T-cell (primary cell): ENCODE measurements around the gene PLAAT5. TPM values are rescaled to one million over a fixed set of nuclear protein-coding genes. Genes with fewer than 3 reads are reported as not detected.

ENCODE experiments used
- ATAC-seq, 4 experiments: fragments of 200-7000 bp in 3 of 4; fragments of 150-1000 bp in 1 of 4; cut with Tn5 transposase; replicated peaks in 1 of 4; 1 replicate in 3 of 4; 2 replicates in 1 of 4; pipeline ENCODE4 v1.10.0; 2021; ENCODE audit warnings: moderate library complexity in 3 of 4, mild to moderate bottlenecking in 2 of 4, moderate number of reproducible peaks in 1 of 4
- CTCF ChIA-PET, 2 donors: fragments of 300-600 bp; sonication (Branson Sonifier 250); formaldehyde crosslinking; loops; one replicate each; lab custom pipeline; 2022; ENCODE audit warnings: antibody characterized with exemption in 2 of 2; lab: Charles Lee
- POLR2A ChIA-PET, 2 donors: fragments of 300-600 bp; sonication (Branson Sonifier 250); formaldehyde crosslinking; loops; one replicate each; lab custom pipeline; 2022; ENCODE audit warnings: antibody characterized with exemption in 2 of 2; lab: Charles Lee
- DNase-seq, 35 experiments: peaks; one replicate each; pipeline versions ENCODE4 v3.0.0 to v3.0.0-alpha.2; 2013 to 2023
- H3K27ac ChIP-seq: one replicate; pipeline ENCODE4 v1.5.1; 2013; ENCODE audit warnings: low read length
- H3K27me3 ChIP-seq, 2 experiments: replicated peaks in 1 of 2; 1 replicate in 1 of 2; 2 replicates in 1 of 2; pipeline versions ENCODE4 v1.6.1 to v1.7.0; 2013; ENCODE audit warnings: low read length in 1 of 2, mixed read lengths in 1 of 2; ENCODE audit not compliant: control insufficient read depth in 2 of 2, insufficient read depth in 2 of 2; ENCODE audit errors: extremely low read depth in 1 of 2
- H3K36me3 ChIP-seq, 2 donors: 1 replicate in 1 of 2; 2 replicates in 1 of 2; pipeline versions ENCODE4 v1.6.1 to v1.7.0; 2013; ENCODE audit warnings: low read length in 1 of 2; ENCODE audit not compliant: control insufficient read depth in 2 of 2, insufficient read depth in 1 of 2; ENCODE audit errors: extremely low read depth in 1 of 2
- H3K4me1 ChIP-seq, 2 experiments: 1 replicate in 1 of 2; 2 replicates in 1 of 2; pipeline versions ENCODE4 v1.6.1 to v1.7.0; 2013; ENCODE audit warnings: low read length in 2 of 2, mixed read lengths in 1 of 2; ENCODE audit not compliant: insufficient read depth in 2 of 2, control insufficient read depth in 1 of 2; ENCODE audit errors: extremely low read depth in 1 of 2
- H3K4me3 ChIP-seq, 2 donors: 1 replicate in 1 of 2; 2 replicates in 1 of 2; pipeline versions ENCODE4 v1.5.1 to v1.7.0; 2013; ENCODE audit warnings: mild to moderate bottlenecking in 2 of 2, low read length in 1 of 2, moderate library complexity in 1 of 2; ENCODE audit not compliant: control insufficient read depth in 1 of 2; ENCODE audit errors: extremely low read depth in 1 of 2
- H3K9me3 ChIP-seq: 2 replicates; pipeline ENCODE4 v1.7.0; 2013
- H3K27ac Mint-ChIP-seq, 2 donors: one replicate each; pipeline ENCODE4 v1.8.0; 2020 to 2021; ENCODE audit warnings: mild to moderate bottlenecking in 2 of 2, mixed read lengths in 2 of 2
- H3K27me3 Mint-ChIP-seq, 2 donors: one replicate each; pipeline ENCODE4 v1.8.0; 2021 to 2022; ENCODE audit warnings: mixed read lengths in 2 of 2
- H3K36me3 Mint-ChIP-seq: one replicate; pipeline ENCODE4 v1.8.0; 2021; ENCODE audit warnings: mixed read lengths
- H3K4me1 Mint-ChIP-seq, 3 donors: one replicate each; pipeline ENCODE4 v1.8.0; 2020 to 2022; ENCODE audit warnings: mixed read lengths in 3 of 3, mild to moderate bottlenecking in 1 of 3
- H3K4me3 Mint-ChIP-seq, 3 donors: one replicate each; pipeline ENCODE4 v1.8.0; 2020 to 2022; ENCODE audit warnings: mild to moderate bottlenecking in 3 of 3, mixed read lengths in 3 of 3, moderate library complexity in 3 of 3
- H3K9me3 Mint-ChIP-seq, 3 donors: one replicate each; pipeline ENCODE4 v1.8.0; 2020 to 2022; ENCODE audit warnings: mixed read lengths in 3 of 3
- WGBS: methylation state at CpG from one replicate; pipeline ENCODE4 v1.1.5; 2013; ENCODE audit warnings: missing lambda C conversion rate; ENCODE audit not compliant: insufficient coverage; 5-methylcytosine and 5-hydroxymethylcytosine counted together
- total RNA-seq, 35 experiments: library from RNA in 6 of 35; stranded (reverse) in 6 of 35; fragments of 120-200 nt in 1 of 35; gene quantifications; one replicate each; pipeline versions ENCODE4 v1.2.1 to v1.2.4 and lab custom pipeline; 2013 to 2026

Gene PLAAT5
- total RNA-seq, 5 donors from 2014 or later (not counting 1 experiment from before 2014, with no cell fraction given) = 0.16 to 0.32 (median 0.23) TPM; not detected in 2

DNA sequence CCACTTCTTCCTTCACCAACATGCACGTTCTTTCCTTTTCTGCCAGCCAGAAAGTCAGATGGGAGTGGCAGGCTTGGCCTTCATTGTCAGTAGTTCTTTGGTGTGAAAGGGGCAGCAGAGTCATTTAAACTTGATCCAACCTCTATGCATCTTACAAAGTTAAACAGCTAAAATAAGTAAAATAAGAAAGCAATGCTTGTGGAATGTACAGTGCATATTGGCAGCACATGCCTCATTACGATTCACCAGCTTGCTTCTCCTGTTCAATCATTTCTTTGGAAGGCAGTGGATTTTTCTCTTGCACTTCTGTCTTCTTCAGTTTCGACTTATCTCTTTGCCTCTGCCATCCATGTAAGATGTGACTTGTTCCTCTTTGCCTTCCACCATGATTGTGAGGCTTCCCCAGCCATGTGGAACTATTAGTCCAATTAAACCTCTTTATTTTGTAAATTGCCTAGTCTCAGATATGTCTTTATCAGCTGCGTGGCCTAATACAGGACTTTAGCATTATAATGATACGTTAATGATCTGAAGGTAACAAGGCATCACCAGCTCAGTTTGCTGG lies 29.7 kb upstream of the PLAAT5 start:
- H3K9me3 Mint-ChIP-seq = peaks cover 0 to 4% (median 3%) of the 10 kb centered on the region in 3 donors
- peaks cover 0 to 8% of the 10 kb centered on the region in 2 experiments for H3K4me1 ChIP-seq
- WGBS = 91% methylated on average over 4 of the region's 5 CpGs
- ChIA-PET POLR2A (interaction anchor here in 1 of 2 donors (0.7 kb wide), 1 partner anchor 77 kb away, joined by 3 read pairs; no protein-coding TSS in a partner anchor), CTCF (no interaction called here)
- DNase-seq = no peak
- H3K27ac ChIP-seq = no peak overlapping the region
- ATAC-seq = no peak
- no peaks in the 10 kb centered on the region for H3K27me3 Mint-ChIP-seq
- no peaks in the 10 kb centered on the region for H3K36me3 ChIP-seq
- H3K9me3 ChIP-seq = no peaks in the 10 kb centered on the region
- H3K4me3 ChIP-seq = no peak overlapping the region
- H3K4me3 Mint-ChIP-seq = no peak overlapping the region
- H3K27ac Mint-ChIP-seq = no peak overlapping the region
- H3K36me3 Mint-ChIP-seq = peaks cover 3% of the 10 kb centered on the region
- H3K27me3 ChIP-seq = no peaks in the 10 kb centered on the region
- H3K4me1 Mint-ChIP-seq = peaks cover 13 to 28% (median 18%) of the 10 kb centered on the region in 3 donors

GRCh38 chr11:63518548-63518947 lies 27.6 kb upstream of the PLAAT5 start:
- Histone ChIP-seq H3K27ac (peak overlapping the region; percentile 61), H3K27me3 (no peaks in the 10 kb centered on the region), H3K9me3 (no peaks in the 10 kb centered on the region), H3K4me1 (peaks cover 0 to 8% of the 10 kb centered on the region in 2 experiments), H3K4me3 (no peak overlapping the region), H3K36me3 (no peaks in the 10 kb centered on the region)
- no CpG with 5 or more reads among the region's 1 CpG for WGBS
- Mint-ChIP-seq H3K36me3 (peaks cover 3% of the 10 kb centered on the region), H3K27ac (peak overlapping the region; percentile 66 to 88), H3K27me3 (no peaks in the 10 kb centered on the region), H3K4me3 (peak overlapping the region in 1 of 3 donors; percentile 17), H3K9me3 (peaks cover 0 to 4% (median 3%) of the 10 kb centered on the region in 3 donors), H3K4me1 (peaks cover 13 to 28% (median 18%) of the 10 kb centered on the region in 3 donors)
- DNase-seq (peak in 1 of 35 experiments; percentile 33), ATAC-seq (peak; percentile 52 to 79 (median 61))
- CTCF ChIA-PET = interaction anchor here in 1 of 2 donors (0.8 to 1.1 kb wide), 3 partner anchors 11 to 117 kb away, joined by 3 to 4 read pairs (median 4); partner anchors contain the start of gene PLAAT4
- POLR2A ChIA-PET = interaction anchor here in 1 of 2 donors (0.6 kb wide), 1 partner anchor 122 kb away, joined by 5 read pairs; no protein-coding TSS in a partner anchor

- no peak overlapping the region for H3K4me3 ChIP-seq
- no peak overlapping the region for H3K27ac ChIP-seq
- no peak overlapping the region for H3K4me3 Mint-ChIP-seq
- no peaks in the 10 kb centered on the region for H3K27me3 Mint-ChIP-seq
- H3K27me3 ChIP-seq = no peaks in the 10 kb centered on the region
- peaks cover 13 to 28% (median 18%) of the 10 kb centered on the region in 3 donors for H3K4me1 Mint-ChIP-seq
- ATAC-seq (no peak), DNase-seq (no peak)
- H3K36me3 Mint-ChIP-seq = peaks cover 3% of the 10 kb centered on the region
- ChIA-PET POLR2A (no interaction called here), CTCF (no interaction called here)
- H3K36me3 ChIP-seq = no peaks in the 10 kb centered on the region
- 100% methylated on average over 1 of the region's 5 CpGs for WGBS
- H3K9me3 ChIP-seq = no peaks in the 10 kb centered on the region
- H3K9me3 Mint-ChIP-seq = peaks cover 0 to 4% (median 3%) of the 10 kb centered on the region in 3 donors
- no peak overlapping the region for H3K27ac Mint-ChIP-seq
- peaks cover 0 to 8% of the 10 kb centered on the region in 2 experiments for H3K4me1 ChIP-seq
These were observed 26.2 kb upstream of the PLAAT5 start for GRCh38 chr11:63517156-63517555.

- no peaks in the 10 kb centered on the region for H3K27me3 Mint-ChIP-seq
- no peak overlapping the region for H3K27ac ChIP-seq
- DNase-seq (no peak), ATAC-seq (no peak)
- no peaks in the 10 kb centered on the region for H3K27me3 ChIP-seq
- no peaks in the 10 kb centered on the region for H3K9me3 ChIP-seq
- H3K4me1 ChIP-seq = peaks cover 0 to 8% of the 10 kb centered on the region in 2 experiments
- H3K36me3 ChIP-seq = no peaks in the 10 kb centered on the region
- H3K27ac Mint-ChIP-seq = no peak overlapping the region
- no peak overlapping the region for H3K4me3 ChIP-seq
- ChIA-PET CTCF (no interaction called here), POLR2A (no interaction called here)
- WGBS = 100% methylated on average over 3 of the region's 6 CpGs
- H3K36me3 Mint-ChIP-seq = peaks cover 3% of the 10 kb centered on the region
- H3K9me3 Mint-ChIP-seq = peaks cover 0 to 4% (median 3%) of the 10 kb centered on the region in 3 donors
- peaks cover 13 to 28% (median 18%) of the 10 kb centered on the region in 3 donors for H3K4me1 Mint-ChIP-seq
- no peak overlapping the region for H3K4me3 Mint-ChIP-seq
These were observed 25.1 kb upstream of the PLAAT5 start for GRCh38 chr11:63516109-63516508.

DNA sequence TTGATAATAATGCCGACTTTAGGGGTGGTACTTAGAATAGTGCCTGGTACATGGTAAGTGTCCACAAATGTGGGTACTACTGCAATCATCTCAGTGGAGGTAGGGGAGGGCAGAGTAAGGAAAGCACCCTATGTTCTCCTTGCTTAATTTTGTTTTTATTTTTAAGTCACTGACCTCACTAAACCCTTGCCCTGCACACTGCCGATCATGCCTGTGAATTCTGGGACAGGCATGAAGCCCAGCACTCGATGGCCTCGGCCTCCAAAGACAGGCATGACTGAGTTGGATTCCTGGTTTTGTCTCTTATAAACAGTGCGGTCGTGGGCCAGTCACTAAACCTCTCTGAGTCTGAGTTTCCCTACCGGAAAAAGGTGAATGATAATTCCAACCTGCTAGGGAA lies 21.8 kb upstream of the PLAAT5 start:
- no peaks in the 10 kb centered on the region for H3K9me3 Mint-ChIP-seq
- Histone ChIP-seq H3K27me3 (peaks cover 0 to 5% of the 10 kb centered on the region in 2 experiments), H3K4me3 (no peak overlapping the region), H3K4me1 (no peaks in the 10 kb centered on the region), H3K36me3 (no peaks in the 10 kb centered on the region), H3K27ac (no peak overlapping the region), H3K9me3 (no peaks in the 10 kb centered on the region)
- H3K4me1 Mint-ChIP-seq = peaks cover 0 to 6% (median 2%) of the 10 kb centered on the region in 3 donors
- H3K36me3 Mint-ChIP-seq = no peaks in the 10 kb centered on the region
- CTCF ChIA-PET = no interaction called here
- POLR2A ChIA-PET = no interaction called here
- no peak overlapping the region for H3K27ac Mint-ChIP-seq
- no peaks in the 10 kb centered on the region for H3K27me3 Mint-ChIP-seq
- ATAC-seq = no peak
- no peak overlapping the region for H3K4me3 Mint-ChIP-seq
- 97% methylated on average over 6 of the region's 7 CpGs for WGBS
- DNase-seq = no peak

- Histone ChIP-seq H3K27ac (no peak overlapping the region), H3K4me3 (no peak overlapping the region), H3K9me3 (no peaks in the 10 kb centered on the region), H3K4me1 (peaks cover 0 to 2% of the 10 kb centered on the region in 2 experiments), H3K27me3 (peaks cover 0 to 5% of the 10 kb centered on the region in 2 experiments), H3K36me3 (no peaks in the 10 kb centered on the region)
- ATAC-seq = no peak
- Mint-ChIP-seq H3K4me3 (no peak overlapping the region), H3K36me3 (no peaks in the 10 kb centered on the region), H3K9me3 (no peaks in the 10 kb centered on the region), H3K27ac (no peak overlapping the region), H3K27me3 (no peaks in the 10 kb centered on the region), H3K4me1 (peaks cover 0 to 9% (median 4%) of the 10 kb centered on the region in 3 donors)
- 91% methylated on average over 11 of the region's 11 CpGs for WGBS
- no peak for DNase-seq
- ChIA-PET POLR2A (interaction anchor here in 1 of 2 donors (0.7 kb wide), 1 partner anchor 1494 kb away, joined by 3 read pairs; no protein-coding TSS in a partner anchor), CTCF (no interaction called here)
These were observed 20.2 kb upstream of the PLAAT5 start for GRCh38 chr11:63511048-63511748.
